ENCODE data around the gene IL32. TPM values are rescaled to one million over a fixed set of nuclear protein-coding genes. Genes with fewer than 3 reads are reported as not detected.

Gene IL32
- total RNA-seq, 1 donor from 2014 or later, result 1.7 TPM

DNA sequence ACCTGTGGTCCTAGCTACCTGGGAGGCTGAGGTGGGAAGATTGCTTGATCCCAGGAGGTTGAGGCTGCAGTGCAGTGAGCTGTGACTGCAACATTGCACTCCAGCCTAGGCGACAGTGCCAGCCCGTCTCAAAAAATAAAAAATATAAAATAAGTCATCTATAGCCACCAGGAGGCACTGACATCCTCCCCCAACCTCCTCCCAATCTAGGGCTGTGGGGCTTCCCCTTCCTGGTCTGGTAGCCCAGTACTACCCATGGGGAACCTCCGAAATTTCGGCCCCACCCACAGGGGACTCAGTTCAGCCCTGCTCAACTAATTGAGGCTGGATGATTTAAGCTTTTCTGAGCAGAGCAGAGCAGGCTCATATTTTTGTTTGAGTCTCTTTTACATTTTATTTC, 30.4 kb downstream of the IL32 start:
- peaks cover 9% of the 10 kb centered on the region for H3K36me3 Mint-ChIP-seq (ENCODE audit: low read depth, unreplicated experiment)
- TF ChIP-seq, protein P1, sequence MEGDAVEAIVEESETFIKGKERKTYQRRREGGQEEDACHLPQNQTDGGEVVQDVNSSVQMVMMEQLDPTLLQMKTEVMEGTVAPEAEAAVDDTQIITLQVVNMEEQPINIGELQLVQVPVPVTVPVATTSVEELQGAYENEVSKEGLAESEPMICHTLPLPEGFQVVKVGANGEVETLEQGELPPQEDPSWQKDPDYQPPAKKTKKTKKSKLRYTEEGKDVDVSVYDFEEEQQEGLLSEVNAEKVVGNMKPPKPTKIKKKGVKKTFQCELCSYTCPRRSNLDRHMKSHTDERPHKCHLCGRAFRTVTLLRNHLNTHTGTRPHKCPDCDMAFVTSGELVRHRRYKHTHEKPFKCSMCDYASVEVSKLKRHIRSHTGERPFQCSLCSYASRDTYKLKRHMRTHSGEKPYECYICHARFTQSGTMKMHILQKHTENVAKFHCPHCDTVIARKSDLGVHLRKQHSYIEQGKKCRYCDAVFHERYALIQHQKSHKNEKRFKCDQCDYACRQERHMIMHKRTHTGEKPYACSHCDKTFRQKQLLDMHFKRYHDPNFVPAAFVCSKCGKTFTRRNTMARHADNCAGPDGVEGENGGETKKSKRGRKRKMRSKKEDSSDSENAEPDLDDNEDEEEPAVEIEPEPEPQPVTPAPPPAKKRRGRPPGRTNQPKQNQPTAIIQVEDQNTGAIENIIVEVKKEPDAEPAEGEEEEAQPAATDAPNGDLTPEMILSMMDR (IDR thresholded peaks at IDR 0.05; ENCODE audit: unreplicated experiment), result peak; percentile 33
- H3K4me3 Mint-ChIP-seq (ENCODE audit: unreplicated experiment), result no peak overlapping the region
- no peak overlapping the region for H3K27ac Mint-ChIP-seq (ENCODE audit: unreplicated experiment)
- H3K27me3 Mint-ChIP-seq (ENCODE audit: unreplicated experiment), result peaks cover 13% of the 10 kb centered on the region
- no peaks in the 10 kb centered on the region for H3K9me3 Mint-ChIP-seq (ENCODE audit: unreplicated experiment)
- H3K4me1 Mint-ChIP-seq (ENCODE audit: unreplicated experiment), result peaks cover 31% of the 10 kb centered on the region
- no peak for DNase-seq (ENCODE audit: low spot score)

DNA sequence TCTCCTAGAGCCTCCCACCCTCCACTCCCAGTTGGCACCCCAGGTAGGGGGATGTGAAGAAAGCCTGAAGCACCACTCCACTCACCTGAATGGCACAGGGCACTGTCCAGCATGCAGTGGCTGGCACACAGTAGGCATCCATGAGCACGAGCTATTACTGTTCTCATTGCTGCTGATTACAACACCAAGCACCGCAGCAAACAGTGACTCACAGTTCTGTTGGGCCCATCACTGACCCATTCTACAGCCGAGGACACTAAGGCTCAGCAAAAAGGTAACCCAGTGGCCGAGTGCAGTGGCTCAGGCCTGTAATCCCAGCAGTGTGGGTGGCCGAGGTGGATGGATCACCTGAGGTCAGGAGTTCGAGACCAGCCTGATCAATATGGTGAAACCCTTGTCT, 30.9 kb downstream of the IL32 start:
- Mint-ChIP-seq H3K27ac (ENCODE audit: unreplicated experiment) (no peak overlapping the region), H3K9me3 (ENCODE audit: unreplicated experiment) (no peaks in the 10 kb centered on the region), H3K4me3 (ENCODE audit: unreplicated experiment) (no peak overlapping the region), H3K4me1 (ENCODE audit: unreplicated experiment) (peaks cover 36% of the 10 kb centered on the region), H3K36me3 (ENCODE audit: low read depth, unreplicated experiment) (peaks cover 5% of the 10 kb centered on the region), H3K27me3 (ENCODE audit: unreplicated experiment) (peaks cover 11% of the 10 kb centered on the region)
- DNase-seq (ENCODE audit: low spot score), result no peak
- TF ChIP-seq, protein P1 (IDR thresholded peaks at IDR 0.05; ENCODE audit: unreplicated experiment), result no peak

DNA sequence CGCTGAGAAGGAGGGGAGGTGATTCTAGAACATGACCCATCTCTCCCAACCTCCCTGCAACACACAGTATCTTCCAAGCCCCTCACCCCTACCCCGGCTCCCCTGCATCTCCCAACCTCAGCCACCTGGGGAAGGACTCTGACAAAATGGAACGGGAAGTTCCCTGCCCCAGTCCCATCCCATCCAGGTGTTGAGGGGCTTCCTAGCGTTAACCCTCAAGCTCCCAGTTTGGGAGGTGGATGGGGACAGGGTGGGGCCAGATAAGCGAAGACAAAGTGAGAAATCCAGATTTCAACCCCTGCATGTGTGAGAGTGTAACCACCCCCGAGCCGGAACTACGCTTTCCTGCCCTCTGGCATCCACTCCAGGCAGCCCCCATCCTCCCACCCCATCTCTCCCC, 31.8 kb downstream of the IL32 start:
- Mint-ChIP-seq H3K4me3 (ENCODE audit: unreplicated experiment) (peak overlapping the region; percentile 47), H3K9me3 (ENCODE audit: unreplicated experiment) (no peaks in the 10 kb centered on the region), H3K36me3 (ENCODE audit: low read depth, unreplicated experiment) (peaks cover under 1% of the 10 kb centered on the region), H3K27me3 (ENCODE audit: unreplicated experiment) (peaks cover 10% of the 10 kb centered on the region), H3K27ac (ENCODE audit: unreplicated experiment) (peak overlapping the region; percentile 24), H3K4me1 (ENCODE audit: unreplicated experiment) (peaks cover 42% of the 10 kb centered on the region)
- no peak for DNase-seq (ENCODE audit: low spot score)
- TF ChIP-seq, protein P1 (IDR thresholded peaks at IDR 0.05; ENCODE audit: unreplicated experiment), result no peak

DNA sequence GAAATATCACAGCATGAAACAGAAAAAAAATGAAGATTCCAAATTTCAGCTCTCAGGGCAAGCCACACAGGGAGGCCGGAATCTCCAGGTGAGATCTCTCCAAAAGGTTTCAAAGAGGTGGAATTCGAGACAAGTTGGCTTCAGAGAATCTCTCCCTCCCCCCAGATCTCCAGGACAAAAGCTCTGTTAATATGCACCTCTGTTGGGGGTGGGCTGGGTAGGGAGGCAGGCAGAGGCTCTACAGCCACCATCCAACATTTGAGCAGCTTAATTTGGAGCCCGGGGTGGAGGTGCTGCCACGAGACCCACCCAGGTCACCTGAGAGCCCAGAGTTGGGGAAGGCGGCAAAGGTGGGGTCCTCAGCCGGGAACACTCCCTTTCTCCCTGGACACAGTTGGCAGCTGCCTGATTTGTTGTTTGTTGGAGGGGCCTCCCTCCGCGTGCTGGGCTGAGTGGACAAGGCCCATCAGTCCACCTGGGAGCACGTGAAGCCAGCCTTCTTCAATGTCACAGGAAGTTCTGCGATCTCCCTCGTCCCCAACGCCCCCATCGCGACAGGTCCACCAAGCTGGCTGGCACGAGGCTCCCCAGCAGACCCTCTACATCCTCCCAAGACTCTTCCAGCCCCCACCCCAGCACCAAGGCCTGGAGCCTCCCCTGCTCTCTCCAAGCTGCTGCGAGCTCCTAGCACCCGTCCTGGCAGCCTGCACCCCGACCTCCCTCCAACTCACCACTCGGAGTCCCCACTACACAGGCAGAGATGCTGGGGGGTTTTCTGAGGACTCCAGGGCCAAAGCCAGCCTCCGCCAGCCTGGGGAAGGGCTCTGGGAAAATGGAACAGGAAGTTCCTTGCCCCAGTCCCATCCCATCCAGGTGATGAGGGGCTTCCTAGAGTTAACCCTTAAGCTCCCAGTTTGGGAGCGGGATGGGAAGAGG, 33.3 kb downstream of the IL32 start, which contains the start of gene ZSCAN10:
TSS of gene ZSCAN10 (minus strand) at position 836 of the 936 bp plus-strand sequence. CDS start 6,357 bp downstream, outside the sequence.
- Mint-ChIP-seq H3K27me3 (ENCODE audit: unreplicated experiment) (peaks cover 11% of the 10 kb centered on the region), H3K27ac (ENCODE audit: unreplicated experiment) (peak within 1 kb of the TSS; percentile 75), H3K9me3 (ENCODE audit: unreplicated experiment) (no peaks in the 10 kb centered on the region), H3K36me3 (ENCODE audit: low read depth, unreplicated experiment) (no peaks in the 10 kb centered on the region), H3K4me3 (ENCODE audit: unreplicated experiment) (peak within 1 kb of the TSS; percentile 88), H3K4me1 (ENCODE audit: unreplicated experiment) (peaks cover 51% of the 10 kb centered on the region)
- TF ChIP-seq, protein P1 (IDR thresholded peaks at IDR 0.05; ENCODE audit: unreplicated experiment), result no peak
- DNase-seq (ENCODE audit: low spot score), result no peak

DNA sequence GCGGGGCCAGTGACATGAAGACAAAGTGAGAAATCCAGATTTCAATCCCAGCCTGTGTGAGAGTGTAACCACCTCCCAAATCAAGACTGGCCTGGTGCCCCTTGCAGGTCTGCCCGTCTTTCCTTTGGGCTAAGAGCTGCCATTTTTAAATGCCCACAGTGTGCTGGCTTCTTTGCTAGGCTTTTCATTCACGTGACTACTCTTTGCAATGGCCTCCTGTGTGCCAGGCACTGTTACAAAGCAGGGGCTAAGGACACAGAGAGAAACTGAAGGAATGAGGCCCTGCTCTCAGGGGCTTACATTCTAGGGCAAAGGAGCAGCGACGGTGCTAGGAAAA, 33.9 kb downstream of the IL32 start:
- peaks cover 11% of the 10 kb centered on the region for H3K27me3 Mint-ChIP-seq (ENCODE audit: unreplicated experiment)
- no peak for DNase-seq (ENCODE audit: low spot score)
- H3K27ac Mint-ChIP-seq (ENCODE audit: unreplicated experiment), result no peak overlapping the region
- TF ChIP-seq, protein P1 (IDR thresholded peaks at IDR 0.05; ENCODE audit: unreplicated experiment), result no peak
- no peaks in the 10 kb centered on the region for H3K36me3 Mint-ChIP-seq (ENCODE audit: low read depth, unreplicated experiment)
- peak overlapping the region; percentile 88 for H3K4me3 Mint-ChIP-seq (ENCODE audit: unreplicated experiment)
- H3K4me1 Mint-ChIP-seq (ENCODE audit: unreplicated experiment), result peaks cover 51% of the 10 kb centered on the region
- H3K9me3 Mint-ChIP-seq (ENCODE audit: unreplicated experiment), result no peaks in the 10 kb centered on the region

Measured in endothelial cell (in vitro differentiated cells).